Activated T-helper 1 cell treated with anti-CD3 and anti-CD28 coated beads, Interleukin-12 subunit alpha, Interleukin-12 subunit beta, Interleukin-2, Interleukin-4 antibody, amounts not matched to agents 30 ng/mL and 10 ng/mL and 1 ng/mL, durations not matched to agents 14 hours and 24 hours and 36 hours (primary cell): Measurements from ENCODE around the gene GGNBP2. TPM values are rescaled to one million over a fixed set of nuclear protein-coding genes. Genes with fewer than 3 reads are reported as not detected.

ENCODE experiments used
- total RNA-seq: library from RNA; stranded (reverse); gene quantifications from 2 replicates; pipeline ENCODE4 v1.2.3, GENCODE V29; 2022

The GGNBP2 gene
- total RNA-seq, 1 donor from 2014 or later, result 77.1 TPM

Other genes starting within 250 kb of the GGNBP2 start
- gene TBC1D3G, start 221.0 kb upstream of the GGNBP2 start, total RNA-seq, result not detected in 2 replicates
- not detected in 2 replicates for gene TBC1D3H, start 156.5 kb upstream of the GGNBP2 start, total RNA-seq
- gene ZNHIT3, start 58.2 kb upstream of the GGNBP2 start, total RNA-seq, result 46.2 and 50.5 TPM in 2 replicates
- gene MYO19, start 10.1 kb upstream of the GGNBP2 start, total RNA-seq, result 159 and 165 TPM in 2 replicates
- gene PIGW, start 9.9 kb upstream of the GGNBP2 start, total RNA-seq, result 29.4 and 30.8 TPM in 2 replicates
- gene DHRS11, start 47.0 kb downstream of the GGNBP2 start, total RNA-seq, result 15.9 and 16.4 TPM in 2 replicates
- gene MRM1, start 56.7 kb downstream of the GGNBP2 start, total RNA-seq, result 21.0 and 22.7 TPM in 2 replicates